HEK293 (cell line): ENCODE measurements around the gene C19orf12.

Experiments used
- CTCF ChIP-seq: fragments of 450-650 bp; formaldehyde crosslinking; IDR thresholded peaks from 2 replicates; pipeline ENCODE4 v1.5.1; 2016; ENCODE audit warnings: missing biosample characterization, missing genetic modification characterization
- GLIS1 ChIP-seq: fragments of 450-650 bp; formaldehyde crosslinking; IDR thresholded peaks from 2 replicates; pipeline ENCODE4 v1.5.1; 2016; ENCODE audit warnings: missing biosample characterization, missing genetic modification characterization
- HOXA7 ChIP-seq: sonication (generic); formaldehyde crosslinking; IDR thresholded peaks from 2 replicates; pipeline ENCODE4 v1.8.1; 2022; ENCODE audit warnings: missing genetic modification reagents, borderline replicate concordance
- HOXD13 ChIP-seq: sonication (generic); formaldehyde crosslinking; IDR thresholded peaks from 2 replicates; pipeline ENCODE4 v1.8.0; 2022; ENCODE audit warnings: missing genetic modification reagents, borderline replicate concordance
- IKZF3 ChIP-seq: fragments of 450-650 bp; IDR thresholded peaks from 2 replicates; pipeline ENCODE4 v1.5.0; 2018; ENCODE audit warnings: missing biosample characterization, mild to moderate bottlenecking, missing genetic modification characterization, moderate library complexity
- KLF10 ChIP-seq: fragments of 450-650 bp; IDR thresholded peaks from 2 replicates; pipeline ENCODE4 v1.5.1; 2018; ENCODE audit warnings: missing biosample characterization, mild to moderate bottlenecking, missing genetic modification characterization
- KLF8 ChIP-seq: fragments of 450-650 bp; formaldehyde crosslinking; IDR thresholded peaks from 2 replicates; pipeline ENCODE4 v1.5.1; 2016; ENCODE audit warnings: missing biosample characterization, missing genetic modification characterization
- MYNN ChIP-seq: fragments of 450-650 bp; formaldehyde crosslinking; IDR thresholded peaks from 2 replicates; pipeline ENCODE4 v1.5.1; 2016; ENCODE audit warnings: missing biosample characterization, missing genetic modification characterization, borderline replicate concordance
- OSR2 ChIP-seq: fragments of 450-650 bp; formaldehyde crosslinking; IDR thresholded peaks from 2 replicates; pipeline ENCODE4 v1.5.1; 2016; ENCODE audit warnings: missing biosample characterization, missing genetic modification characterization
- PBX3 ChIP-seq: sonication (generic); formaldehyde crosslinking; IDR thresholded peaks from 2 replicates; pipeline ENCODE4 v1.8.1; 2022; ENCODE audit warnings: mild to moderate bottlenecking, moderate library complexity, missing genetic modification reagents
- SCRT1 ChIP-seq: fragments of 450-650 bp; formaldehyde crosslinking; IDR thresholded peaks from 2 replicates; pipeline ENCODE4 v1.5.1; 2016; ENCODE audit warnings: missing biosample characterization, missing genetic modification characterization, borderline replicate concordance
- SCRT2 ChIP-seq: fragments of 450-650 bp; formaldehyde crosslinking; IDR thresholded peaks from 2 replicates; pipeline ENCODE4 v1.5.1; 2016; ENCODE audit warnings: missing biosample characterization, missing genetic modification characterization
- SP2 ChIP-seq: fragments of 450-650 bp; formaldehyde crosslinking; IDR thresholded peaks from 2 replicates; pipeline ENCODE4 v1.5.1; 2016; ENCODE audit warnings: missing biosample characterization, missing genetic modification characterization
- ZBTB1 ChIP-seq: fragments of 450-650 bp; formaldehyde crosslinking; IDR thresholded peaks from 2 replicates; pipeline ENCODE4 v1.5.1; 2016; ENCODE audit warnings: missing biosample characterization, missing genetic modification characterization
- ZBTB10 ChIP-seq: fragments of 450-650 bp; formaldehyde crosslinking; IDR thresholded peaks from 2 replicates; pipeline ENCODE4 v1.5.1; 2016; ENCODE audit warnings: missing biosample characterization, missing genetic modification characterization
- ZBTB17 ChIP-seq: fragments of 450-650 bp; formaldehyde crosslinking; IDR thresholded peaks from 2 replicates; pipeline ENCODE4 v1.5.1; 2016; ENCODE audit warnings: missing biosample characterization, missing genetic modification characterization
- ZBTB20 ChIP-seq: fragments of 450-650 bp; formaldehyde crosslinking; IDR thresholded peaks from 2 replicates; pipeline ENCODE4 v1.5.1; 2016; ENCODE audit warnings: missing biosample characterization, missing genetic modification characterization
- ZBTB21 ChIP-seq: fragments of 450-650 bp; formaldehyde crosslinking; IDR thresholded peaks from 2 replicates; pipeline ENCODE4 v1.5.1; 2017; ENCODE audit warnings: missing biosample characterization, missing genetic modification characterization
- ZBTB49 ChIP-seq: fragments of 450-650 bp; formaldehyde crosslinking; IDR thresholded peaks from 2 replicates; pipeline ENCODE4 v1.5.1; 2016; ENCODE audit warnings: missing biosample characterization, missing genetic modification characterization, low read depth
- ZBTB6 ChIP-seq: fragments of 450-650 bp; formaldehyde crosslinking; IDR thresholded peaks from 2 replicates; pipeline ENCODE4 v1.5.1; 2017; ENCODE audit warnings: missing biosample characterization, missing genetic modification characterization
- ZFP3 ChIP-seq: fragments of 450-650 bp; formaldehyde crosslinking; IDR thresholded peaks from 2 replicates; pipeline ENCODE4 v1.5.1; 2016; ENCODE audit warnings: low read depth, missing biosample characterization, missing genetic modification characterization
- ZNF138 ChIP-seq: fragments of 450-650 bp; formaldehyde crosslinking; IDR thresholded peaks from 2 replicates; pipeline ENCODE4 v1.5.1; 2016; ENCODE audit warnings: missing biosample characterization, missing genetic modification characterization, borderline replicate concordance
- ZNF19 ChIP-seq: fragments of 450-650 bp; formaldehyde crosslinking; IDR thresholded peaks from 2 replicates; pipeline ENCODE4; 2016; ENCODE audit warnings: missing biosample characterization, missing genetic modification characterization, low read depth
- ZNF214 ChIP-seq: fragments of 450-650 bp; formaldehyde crosslinking; IDR thresholded peaks from 2 replicates; pipeline ENCODE4 v1.5.1; 2017; ENCODE audit warnings: missing biosample characterization, mild to moderate bottlenecking, missing genetic modification characterization, borderline replicate concordance
- ZNF221 ChIP-seq: fragments of 450-650 bp; formaldehyde crosslinking; IDR thresholded peaks from 2 replicates; pipeline ENCODE4 v1.5.1; 2017; ENCODE audit warnings: missing biosample characterization, missing genetic modification characterization, borderline replicate concordance
- ZNF341 ChIP-seq: fragments of 450-650 bp; formaldehyde crosslinking; IDR thresholded peaks from 2 replicates; pipeline ENCODE4; 2016; ENCODE audit warnings: low read depth, missing biosample characterization, missing genetic modification characterization
- ZNF514 ChIP-seq: fragments of 450-650 bp; formaldehyde crosslinking; IDR thresholded peaks from 2 replicates; pipeline ENCODE4 v1.5.1; 2016; ENCODE audit warnings: missing biosample characterization, missing genetic modification characterization
- ZNF529 ChIP-seq: fragments of 450-650 bp; formaldehyde crosslinking; IDR thresholded peaks from 2 replicates; pipeline ENCODE4 v1.5.1; 2017; ENCODE audit warnings: missing genetic modification characterization, missing biosample characterization; ENCODE audit not compliant: insufficient replicate concordance
- ZNF544 ChIP-seq: fragments of 450-650 bp; formaldehyde crosslinking; IDR thresholded peaks from 2 replicates; pipeline ENCODE4 v1.5.0; 2017; ENCODE audit warnings: missing biosample characterization, missing genetic modification characterization
- ZNF785 ChIP-seq: fragments of 450-650 bp; formaldehyde crosslinking; IDR thresholded peaks from 2 replicates; pipeline ENCODE4 v1.5.1; 2016; ENCODE audit warnings: missing biosample characterization, missing genetic modification characterization
- ZNF837 ChIP-seq: fragments of 450-650 bp; formaldehyde crosslinking; IDR thresholded peaks from 2 replicates; pipeline ENCODE4 v1.5.1; 2016; ENCODE audit warnings: missing biosample characterization, missing genetic modification characterization

Gene C19orf12

GRCh38 chr19:29662604-29663404 lies 52.3 kb downstream of the C19orf12 start (continued):
- TF ChIP-seq IKZF3 (tag by site-specific recombination), result peak; percentile 40; the same call in 1 of the 2 replicates
- no peak for TF ChIP-seq ZNF529 (tag by site-specific recombination)
- no peak for TF ChIP-seq ZNF221 (tag by site-specific recombination)
- TF ChIP-seq PBX3 (CRISPR knock-in tag), result 0 out of 2 replicates have a peak, but pooled peaks have one; percentile 42
- no peak for TF ChIP-seq KLF10 (tag by site-specific recombination)
- TF ChIP-seq ZBTB49 (tag by site-specific recombination), result no peak
- 0 out of 2 replicates have a peak, but pooled peaks have one; percentile 17 for TF ChIP-seq ZNF341 (tag by site-specific recombination)
- TF ChIP-seq OSR2, result no peak
- no peak for TF ChIP-seq ZFP3 (tag by site-specific recombination)
- TF ChIP-seq ZNF785 (tag by site-specific recombination), result 0 out of 2 replicates have a peak, but pooled peaks have one; percentile 10
- TF ChIP-seq ZNF837 (tag by site-specific recombination), result no peak
- no peak for TF ChIP-seq ZNF138 (tag by site-specific recombination)
- no peak for TF ChIP-seq ZNF19
- TF ChIP-seq ZNF214 (tag by site-specific recombination), result no peak
- TF ChIP-seq HOXD13, result no peak
- no peak for TF ChIP-seq SCRT2 (tag by site-specific recombination)
- no peak for TF ChIP-seq HOXA7
- TF ChIP-seq SCRT1 (tag by site-specific recombination), result no peak
- no peak for TF ChIP-seq ZNF514 (tag by site-specific recombination)
- 0 out of 2 replicates have a peak, but pooled peaks have one; percentile 25 for TF ChIP-seq KLF8 (tag by site-specific recombination)
- peak; percentile 18; the same call in 1 of the 2 replicates for TF ChIP-seq ZBTB10 (tag by site-specific recombination)
- TF ChIP-seq ZNF544 (tag by site-specific recombination), result no peak
- TF ChIP-seq ZBTB1, result no peak
- TF ChIP-seq ZBTB20 (tag by site-specific recombination), result peak; percentile 98
- peak; percentile 16; the same call in 1 of the 2 replicates for TF ChIP-seq ZBTB6 (tag by site-specific recombination)
- TF ChIP-seq CTCF (tag by site-specific recombination), result 0 out of 2 replicates have a peak, but pooled peaks have one; percentile 33
- 0 out of 2 replicates have a peak, but pooled peaks have one; percentile 30 for TF ChIP-seq ZBTB21
- TF ChIP-seq ZBTB17 (tag by site-specific recombination), result peak; percentile 92
- no peak; the same call in 1 of the 2 replicates for TF ChIP-seq MYNN (tag by site-specific recombination)
- TF ChIP-seq SP2 (tag by site-specific recombination), result no peak; the same call in 1 of the 2 replicates
- peak; percentile 88 for TF ChIP-seq GLIS1 (tag by site-specific recombination)
